KMS-11 (cell line): ENCODE data around the gene CROT.

ENCODE experiments used
- H2AFZ ChIP-seq: fragments of 200-600 bp; sonication (generic); 2 replicates; pipeline ENCODE4 v1.6.1; 2016; ENCODE audit warnings: antibody characterized with exemption, mixed run types, low read depth
- H3K27ac ChIP-seq: fragments of 200-600 bp; sonication (generic); 2 replicates; pipeline ENCODE4 v1.6.1; 2016; ENCODE audit warnings: mild to moderate bottlenecking, mixed run types
- H3K27me3 ChIP-seq: fragments of 200-600 bp; sonication (generic); 2 replicates; pipeline ENCODE4 v1.6.1; 2017; ENCODE audit warnings: mild to moderate bottlenecking, low read depth, mixed run types, moderate library complexity; ENCODE audit not compliant: insufficient read depth
- H3K36me3 ChIP-seq: fragments of 200-600 bp; sonication (generic); 2 replicates; pipeline ENCODE4 v1.6.1; 2017; ENCODE audit warnings: mild to moderate bottlenecking, mixed run types; ENCODE audit not compliant: insufficient read depth
- H3K4me1 ChIP-seq: fragments of 200-600 bp; sonication (generic); 2 replicates; pipeline ENCODE4 v1.6.1; 2016; ENCODE audit warnings: mild to moderate bottlenecking, low read depth, mixed run types; ENCODE audit not compliant: poor library complexity, severe bottlenecking
- H3K4me2 ChIP-seq: fragments of 200-600 bp; sonication (generic); 2 replicates; pipeline ENCODE4 v1.7.0; 2016; ENCODE audit warnings: mild to moderate bottlenecking, mixed run types
- H3K4me3 ChIP-seq: fragments of 200-600 bp; sonication (generic); IDR thresholded peaks from 2 replicates; pipeline ENCODE4 v1.6.1; 2017; ENCODE audit warnings: low read depth, low read length, mixed read lengths; ENCODE audit not compliant: insufficient read depth
- H3K79me2 ChIP-seq: fragments of 200-600 bp; sonication (generic); 2 replicates; pipeline ENCODE4 v1.6.1; 2016; ENCODE audit warnings: low read depth, mixed run types; ENCODE audit not compliant: insufficient read depth
- H3K9ac ChIP-seq: fragments of 200-600 bp; sonication (generic); 2 replicates; pipeline ENCODE4 v1.6.1; 2016; ENCODE audit warnings: mild to moderate bottlenecking, mixed run types
- H4K20me1 ChIP-seq: fragments of 200-600 bp; sonication (generic); 2 replicates; pipeline ENCODE4 v1.6.1; 2016; ENCODE audit warnings: mild to moderate bottlenecking, mixed run types; ENCODE audit not compliant: insufficient read depth
- TF ChIP-seq, protein P1 (sequence below): fragments of 200-600 bp; sonication (generic); conservative IDR thresholded peaks from 2 replicates; pipeline ENCODE4 v1.6.1; 2017; ENCODE audit warnings: low read depth, mild to moderate bottlenecking, antibody characterized with exemption, low read length, moderate library complexity, mixed read lengths

CROT gene

GRCh38 chr7:87345166-87345927 lies at the start of gene CROT:
CROT (plus strand) TSS chr7:87345664; CDS start chr7:87349069, 3,405 bp downstream.
- H2AFZ ChIP-seq = peak within 1 kb of the TSS; percentile 97
- no peaks in the 10 kb centered on the region for H4K20me1 ChIP-seq
- H3K4me2 ChIP-seq = peak within 1 kb of the TSS; percentile 87
- peak within 1 kb of the TSS; percentile 37; the same call in 1 of the 2 replicates for H3K27ac ChIP-seq
- no peaks in the 10 kb centered on the region; the same call in 1 of the 2 replicates for H3K36me3 ChIP-seq
- H3K4me3 ChIP-seq = no peak within 1 kb of the TSS
- peak within 1 kb of the TSS; percentile 34; the same call in 1 of the 2 replicates for H3K9ac ChIP-seq
- H3K4me1 ChIP-seq = peaks cover 31% of the 10 kb centered on the region
- TF ChIP-seq, protein P1, sequence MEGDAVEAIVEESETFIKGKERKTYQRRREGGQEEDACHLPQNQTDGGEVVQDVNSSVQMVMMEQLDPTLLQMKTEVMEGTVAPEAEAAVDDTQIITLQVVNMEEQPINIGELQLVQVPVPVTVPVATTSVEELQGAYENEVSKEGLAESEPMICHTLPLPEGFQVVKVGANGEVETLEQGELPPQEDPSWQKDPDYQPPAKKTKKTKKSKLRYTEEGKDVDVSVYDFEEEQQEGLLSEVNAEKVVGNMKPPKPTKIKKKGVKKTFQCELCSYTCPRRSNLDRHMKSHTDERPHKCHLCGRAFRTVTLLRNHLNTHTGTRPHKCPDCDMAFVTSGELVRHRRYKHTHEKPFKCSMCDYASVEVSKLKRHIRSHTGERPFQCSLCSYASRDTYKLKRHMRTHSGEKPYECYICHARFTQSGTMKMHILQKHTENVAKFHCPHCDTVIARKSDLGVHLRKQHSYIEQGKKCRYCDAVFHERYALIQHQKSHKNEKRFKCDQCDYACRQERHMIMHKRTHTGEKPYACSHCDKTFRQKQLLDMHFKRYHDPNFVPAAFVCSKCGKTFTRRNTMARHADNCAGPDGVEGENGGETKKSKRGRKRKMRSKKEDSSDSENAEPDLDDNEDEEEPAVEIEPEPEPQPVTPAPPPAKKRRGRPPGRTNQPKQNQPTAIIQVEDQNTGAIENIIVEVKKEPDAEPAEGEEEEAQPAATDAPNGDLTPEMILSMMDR = no peak
- no peaks in the 10 kb centered on the region for H3K27me3 ChIP-seq
- H3K79me2 ChIP-seq = peaks cover 7% of the 10 kb centered on the region; the same call in 1 of the 2 replicates

DNA sequence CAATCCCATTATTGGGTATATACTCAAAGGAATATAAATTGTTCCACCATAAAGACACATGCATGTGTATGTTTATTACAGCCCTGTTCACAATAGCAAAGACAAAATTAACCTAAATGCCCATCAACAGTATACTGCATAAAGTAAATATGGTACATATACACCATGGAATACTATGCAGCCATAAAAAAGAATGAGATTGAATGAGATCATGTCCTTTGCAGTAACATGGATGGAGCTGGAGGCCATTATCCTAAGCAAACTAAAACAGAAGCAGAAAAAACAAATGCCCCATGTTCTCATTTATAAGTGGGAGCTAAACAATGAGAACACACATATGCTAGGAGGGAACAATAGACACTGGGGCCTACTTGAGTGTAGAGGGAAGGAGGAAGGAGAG lies 44.7 kb upstream of the CROT start:
- Histone ChIP-seq H3K27me3 (no peaks in the 10 kb centered on the region), H2AFZ (no peak overlapping the region), H3K4me1 (no peaks in the 10 kb centered on the region), H4K20me1 (no peaks in the 10 kb centered on the region), H3K36me3 (no peaks in the 10 kb centered on the region), H3K4me3 (no peak overlapping the region), H3K9ac (no peak overlapping the region), H3K27ac (no peak overlapping the region), H3K79me2 (no peaks in the 10 kb centered on the region), H3K4me2 (no peak overlapping the region)
- TF ChIP-seq, protein P1 = no peak

GRCh38 chr7:87310790-87311419 lies 34.6 kb upstream of the CROT start:
- Histone ChIP-seq H3K4me2 (no peak overlapping the region), H3K27me3 (no peaks in the 10 kb centered on the region), H4K20me1 (no peaks in the 10 kb centered on the region), H3K36me3 (no peaks in the 10 kb centered on the region), H2AFZ (no peak overlapping the region), H3K9ac (no peak overlapping the region), H3K4me1 (peaks cover 4% of the 10 kb centered on the region), H3K4me3 (no peak overlapping the region), H3K79me2 (no peaks in the 10 kb centered on the region), H3K27ac (no peak overlapping the region)
- TF ChIP-seq, protein P1 = no peak

DNA sequence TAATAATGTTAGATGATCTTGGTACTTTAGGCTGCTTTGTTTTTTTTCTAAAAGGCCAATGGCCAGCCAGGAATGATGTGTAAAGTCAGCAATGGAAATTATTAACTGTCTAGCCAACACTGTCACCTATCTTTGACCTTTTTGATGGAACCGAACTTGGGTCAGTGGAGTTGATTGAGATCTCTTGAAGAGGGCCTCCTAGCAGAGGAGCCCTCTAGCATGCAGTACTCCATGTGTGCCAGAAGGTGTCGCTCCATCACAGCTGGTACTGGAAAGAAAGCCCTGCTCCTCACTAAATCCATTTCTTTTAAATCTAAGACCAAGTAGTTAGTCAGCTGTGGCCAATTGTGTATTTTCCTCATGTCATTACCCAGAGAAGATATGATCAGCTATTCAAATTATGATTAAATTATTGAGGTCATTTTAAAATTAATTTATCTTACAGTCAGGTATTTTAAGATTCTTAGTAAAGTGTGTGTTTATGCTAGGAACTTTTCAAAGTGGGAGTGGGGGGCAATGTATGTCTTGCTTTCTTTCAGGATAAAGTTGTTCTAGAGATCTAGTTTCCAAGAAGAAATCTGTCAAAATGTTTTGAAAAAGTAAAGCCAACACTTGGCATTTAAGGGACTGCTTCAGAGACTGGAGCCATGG lies 33.1 kb upstream of the CROT start:
- Histone ChIP-seq H3K9ac (no peak overlapping the region), H3K4me1 (peaks cover 18% of the 10 kb centered on the region), H3K4me3 (no peak overlapping the region), H3K4me2 (no peak overlapping the region), H2AFZ (no peak overlapping the region), H3K36me3 (no peaks in the 10 kb centered on the region), H3K27ac (no peak overlapping the region), H4K20me1 (no peaks in the 10 kb centered on the region), H3K79me2 (no peaks in the 10 kb centered on the region), H3K27me3 (no peaks in the 10 kb centered on the region)
- TF ChIP-seq, protein P1 = peak; percentile 99
